Cardiac fibroblast (primary cell): ENCODE results near the gene FDX2.

Experiments
- DNase-seq, 2 donors: peaks; one replicate each; pipeline versions ENCODE4 v3.0.0 to v3.0.0-alpha.2; 2010; ENCODE audit warnings: low read depth in 2 of 2
- H3K4me3 ChIP-seq, 2 donors: replicated peaks in 1 of 2; 1 replicate in 1 of 2; 2 replicates in 1 of 2; pipeline ENCODE4 v1.5.1; 2011; ENCODE audit warnings: low read depth in 2 of 2, low read length in 2 of 2, mild to moderate bottlenecking in 2 of 2, moderate library complexity in 1 of 2
- CTCF ChIP-seq: IDR thresholded peaks from one replicate; pipeline ENCODE4 v1.5.1; 2011; ENCODE audit warnings: low read depth, mild to moderate bottlenecking, low read length, inconsistent platforms

Gene FDX2

GRCh38 chr19:10270180-10270615 is 45.6 kb downstream of the FDX2 start:
- peak in 1 of 2 donors; percentile 55 for DNase-seq
- peak overlapping the region; percentile 65 to 66 for H3K4me3 ChIP-seq
- TF ChIP-seq CTCF, result no peak

GRCh38 chr19:10269333-10270179 is 46.3 kb downstream of the FDX2 start:
- peak; percentile 98 for TF ChIP-seq CTCF
- DNase-seq, result peak; percentile 82 to 85

GRCh38 chr19:10268071-10268470 is 47.7 kb downstream of the FDX2 start:
- DNase-seq, result no peak
- no peak overlapping the region for H3K4me3 ChIP-seq
- TF ChIP-seq CTCF, result no peak

More at GRCh38 chr19:10269333-10270179, 46.3 kb downstream of the FDX2 start:
- peak overlapping the region in 1 of 2 donors; percentile 66 for H3K4me3 ChIP-seq

- no peak for TF ChIP-seq CTCF
- DNase-seq, result no peak
- no peak overlapping the region for H3K4me3 ChIP-seq
Observed at GRCh38 chr19:10266706-10267105, 49.1 kb downstream of the FDX2 start.

- DNase-seq, result peak; percentile 36 to 40
- no peak for TF ChIP-seq CTCF
- no peak overlapping the region for H3K4me3 ChIP-seq
Observed at GRCh38 chr19:10262771-10263170, 53.0 kb downstream of the FDX2 start.

GRCh38 chr19:10260141-10260584 is 55.7 kb downstream of the FDX2 start:
- DNase-seq, result no peak
- no peak overlapping the region for H3K4me3 ChIP-seq
- no peak for TF ChIP-seq CTCF
